GM18498 (cell line): ENCODE measurements around the gene ZBTB2.
"Not testable (repeated sequence)": the region's sequence is repeated elsewhere in the genome, so short reads cannot be mapped to it uniquely, and the experiment has no call there.

Experiments
- ATAC-seq: cut with Tn5 transposase; IDR thresholded peaks from one replicate; pipeline ENCODE4 v1.9.1; 2021; ENCODE audit warnings: mild to moderate bottlenecking, moderate library complexity; ENCODE audit not compliant: unreplicated experiment

The ZBTB2 gene

DNA sequence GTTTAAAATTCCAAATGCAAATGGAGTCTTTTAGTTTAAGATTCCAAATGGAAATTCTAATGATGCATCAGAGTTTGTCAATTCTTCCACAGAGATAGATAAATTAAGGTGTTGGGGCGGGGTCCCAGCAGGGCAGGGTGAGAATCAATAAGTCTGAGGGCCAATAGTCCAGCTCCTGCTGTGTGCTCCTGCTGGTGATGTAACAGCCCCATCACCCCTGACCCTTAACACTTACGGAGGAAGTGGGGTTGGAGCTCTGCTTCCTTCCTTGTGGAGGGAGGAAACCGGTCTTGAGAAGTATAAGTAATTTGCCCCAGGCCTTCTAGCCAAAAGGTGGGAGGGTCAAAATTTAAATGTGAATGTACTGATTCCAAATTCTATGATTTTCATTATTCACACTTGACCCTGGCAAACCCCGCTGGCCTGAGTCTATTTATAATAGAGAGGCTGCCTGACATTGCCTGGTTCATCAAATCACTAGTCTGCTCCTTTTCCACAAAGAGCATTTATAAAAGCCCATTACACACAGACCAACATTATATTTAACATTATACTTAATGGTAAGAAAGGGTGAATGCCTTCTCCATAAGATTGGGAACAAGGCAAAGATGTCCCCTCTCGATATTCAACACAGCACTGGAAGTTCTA is 17.2 kb downstream of the ZBTB2 start:
- ATAC-seq: no peak

DNA sequence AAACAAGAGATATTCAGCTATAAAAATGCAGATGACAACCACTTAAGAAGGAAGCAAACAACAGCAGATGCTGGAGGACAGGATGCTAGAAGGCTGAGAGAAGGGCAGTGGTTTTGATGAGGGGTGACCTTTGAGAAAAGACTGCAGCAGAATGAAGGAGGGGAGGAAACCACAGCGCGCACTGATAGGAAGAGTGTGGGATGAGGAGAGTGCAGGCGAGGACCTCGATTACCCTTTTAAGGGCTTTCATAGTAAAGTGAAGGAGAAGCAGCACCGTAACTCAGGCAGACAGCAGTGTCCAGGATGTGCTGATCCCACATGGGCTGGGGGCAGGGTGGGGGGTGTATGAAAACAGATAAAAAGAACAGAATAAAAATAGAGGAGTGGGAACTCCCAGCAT is 19.2 kb downstream of the ZBTB2 start:
- ATAC-seq: no peak

DNA sequence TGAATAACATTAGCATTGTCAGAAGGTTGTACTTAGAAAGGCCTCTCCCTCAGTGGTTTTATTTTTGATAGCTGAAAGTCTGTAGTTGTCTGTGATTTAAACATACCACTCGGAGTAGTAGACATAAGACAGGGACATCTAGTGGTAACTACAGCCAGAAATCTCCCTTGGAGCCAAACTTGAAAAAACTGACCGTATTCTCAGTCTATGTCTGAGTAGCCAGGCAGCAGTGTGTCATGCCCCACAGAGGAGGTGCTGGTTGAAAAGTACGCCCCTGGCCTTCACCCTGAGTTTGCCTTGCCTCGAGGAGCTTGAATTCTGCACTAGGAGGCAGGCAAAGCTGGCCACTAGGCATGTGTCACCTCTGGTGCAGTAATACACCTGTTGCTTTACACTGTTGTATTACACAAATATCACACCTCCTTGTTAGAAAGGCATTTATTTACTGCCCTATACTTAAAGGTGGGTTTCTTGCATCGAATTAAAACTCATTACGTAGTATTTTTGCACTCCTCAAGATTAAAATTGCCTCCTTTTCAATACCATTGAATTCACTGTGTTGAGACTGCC is 20.8 kb downstream of the ZBTB2 start:
- no peak for ATAC-seq

DNA sequence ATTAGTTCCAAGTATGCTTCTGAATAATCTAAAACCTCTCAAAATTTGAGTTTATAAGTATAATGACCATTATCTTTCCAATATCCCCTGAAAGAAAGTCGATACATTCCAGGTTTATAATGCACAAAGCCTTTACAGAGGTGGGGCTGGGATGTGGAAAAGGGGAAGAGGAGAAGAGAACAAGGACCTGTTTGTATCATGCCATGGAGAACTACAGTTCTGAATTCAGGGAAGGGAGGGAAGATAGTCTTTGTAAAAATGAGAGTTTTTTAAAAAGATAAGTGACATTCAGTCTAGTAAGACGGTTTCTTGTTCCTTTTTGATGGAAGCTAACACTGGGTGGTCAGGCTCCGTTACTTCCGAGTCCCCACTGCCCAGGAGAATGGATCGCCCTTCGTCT is 26.1 kb downstream of the ZBTB2 start:
- no peak for ATAC-seq

DNA sequence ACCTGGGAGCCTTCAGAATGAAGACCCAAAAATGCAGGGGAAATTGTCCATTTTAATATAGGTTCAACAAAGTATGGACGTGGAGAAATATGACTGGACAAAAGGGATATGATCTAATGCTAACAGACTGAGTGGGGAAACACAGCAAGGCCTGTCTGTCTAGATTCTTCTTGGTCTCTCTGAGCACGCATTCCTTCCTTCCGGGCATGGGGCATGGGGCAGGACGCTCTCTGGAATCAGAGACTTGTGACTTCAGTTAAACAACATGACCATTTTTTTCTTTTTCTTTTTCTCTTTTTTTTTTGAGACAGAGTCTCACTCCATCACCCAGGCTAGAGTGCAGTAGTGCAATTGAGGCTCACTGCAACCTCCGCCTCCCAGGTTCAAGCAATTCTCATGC is 31.9 kb downstream of the ZBTB2 start:
- no peak for ATAC-seq

DNA sequence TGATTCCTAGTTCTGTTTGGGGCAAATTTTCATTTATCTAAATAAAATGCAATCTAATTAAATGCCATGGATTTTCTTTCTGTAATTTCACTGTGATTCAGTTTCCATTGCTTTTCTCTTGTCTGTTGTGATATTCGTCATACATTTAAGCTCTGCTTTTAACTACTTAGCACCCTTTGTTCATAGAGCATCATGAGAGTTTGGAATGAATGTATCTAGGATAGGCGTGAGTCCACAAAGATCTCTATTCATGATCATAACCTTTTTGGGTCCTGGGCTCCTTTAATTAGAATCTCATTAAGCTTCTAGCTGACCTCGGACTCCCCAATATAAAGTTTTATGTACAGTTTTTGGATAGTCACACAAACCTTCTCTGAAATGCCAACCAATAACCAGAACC is 32.9 kb downstream of the ZBTB2 start:
- no peak for ATAC-seq

DNA sequence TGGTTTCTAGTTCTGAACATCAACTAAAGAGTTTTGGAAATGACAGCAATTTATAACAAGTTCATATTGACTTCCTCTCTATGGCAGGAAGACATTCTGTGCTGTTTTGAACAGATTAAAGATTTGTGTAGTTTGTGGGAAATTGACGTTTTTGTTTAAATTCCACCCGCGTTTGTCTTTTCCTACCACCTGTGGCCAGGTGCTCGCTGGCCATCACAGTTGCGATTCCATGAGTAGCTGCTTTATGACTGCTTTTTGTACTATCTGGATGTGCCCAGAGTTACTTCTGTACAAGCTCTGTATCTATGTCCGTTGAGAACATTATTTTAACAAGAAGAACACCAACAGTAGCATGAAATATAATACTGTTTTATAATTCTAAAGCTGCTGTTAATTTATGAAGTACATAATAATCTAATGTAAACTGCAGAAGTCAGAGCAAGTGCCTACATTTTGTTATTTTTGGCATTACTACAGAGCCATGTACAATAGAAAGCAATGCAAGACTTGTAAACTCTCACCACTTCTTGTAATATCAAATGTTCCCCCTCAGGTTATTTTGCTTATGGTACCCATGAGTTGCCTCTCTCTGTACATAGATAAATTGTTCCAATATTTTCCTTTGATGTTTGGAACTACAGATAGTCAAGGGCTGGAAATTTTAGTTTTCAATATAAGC is 33.5 kb downstream of the ZBTB2 start:
- ATAC-seq: no peak

DNA sequence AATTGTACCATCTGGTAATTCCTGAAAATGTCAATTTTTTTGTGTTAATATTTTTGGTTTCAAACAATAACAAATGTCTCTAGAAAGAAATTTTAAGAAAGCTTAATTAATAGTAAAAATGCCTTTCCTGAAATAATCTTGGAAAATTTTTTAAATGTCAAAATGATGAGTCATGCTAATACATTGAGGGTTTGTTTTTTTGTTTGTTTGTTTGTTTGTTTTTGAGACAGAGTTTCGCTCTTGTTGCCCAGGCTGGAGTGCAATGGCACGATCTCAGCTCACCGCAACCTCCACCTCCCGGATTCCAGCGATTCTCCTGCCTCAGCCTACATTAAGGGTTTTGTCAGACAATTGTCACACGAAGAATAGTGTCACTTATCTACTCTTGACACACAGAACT is 34.4 kb downstream of the ZBTB2 start:
- not testable (repeated sequence) for ATAC-seq

DNA sequence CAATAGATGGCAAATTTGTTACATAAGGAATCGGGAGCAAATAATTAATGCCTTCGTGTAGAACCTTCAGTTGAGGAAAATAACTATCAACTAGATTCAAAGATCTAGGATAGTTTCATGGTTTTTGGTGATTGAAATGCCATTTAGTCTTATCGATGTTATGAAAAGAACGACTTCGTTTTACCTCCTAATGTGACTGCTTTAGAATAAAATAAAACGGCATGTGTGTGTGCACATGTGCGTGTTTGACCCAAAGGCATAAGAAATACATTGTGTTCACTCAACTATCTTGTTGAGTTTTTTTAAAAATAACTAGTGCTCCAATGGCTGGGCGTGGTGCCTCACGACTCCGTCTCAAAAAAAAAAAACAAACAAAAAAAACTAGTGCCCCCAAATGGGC is 37.6 kb downstream of the ZBTB2 start:
- ATAC-seq: no peak

DNA sequence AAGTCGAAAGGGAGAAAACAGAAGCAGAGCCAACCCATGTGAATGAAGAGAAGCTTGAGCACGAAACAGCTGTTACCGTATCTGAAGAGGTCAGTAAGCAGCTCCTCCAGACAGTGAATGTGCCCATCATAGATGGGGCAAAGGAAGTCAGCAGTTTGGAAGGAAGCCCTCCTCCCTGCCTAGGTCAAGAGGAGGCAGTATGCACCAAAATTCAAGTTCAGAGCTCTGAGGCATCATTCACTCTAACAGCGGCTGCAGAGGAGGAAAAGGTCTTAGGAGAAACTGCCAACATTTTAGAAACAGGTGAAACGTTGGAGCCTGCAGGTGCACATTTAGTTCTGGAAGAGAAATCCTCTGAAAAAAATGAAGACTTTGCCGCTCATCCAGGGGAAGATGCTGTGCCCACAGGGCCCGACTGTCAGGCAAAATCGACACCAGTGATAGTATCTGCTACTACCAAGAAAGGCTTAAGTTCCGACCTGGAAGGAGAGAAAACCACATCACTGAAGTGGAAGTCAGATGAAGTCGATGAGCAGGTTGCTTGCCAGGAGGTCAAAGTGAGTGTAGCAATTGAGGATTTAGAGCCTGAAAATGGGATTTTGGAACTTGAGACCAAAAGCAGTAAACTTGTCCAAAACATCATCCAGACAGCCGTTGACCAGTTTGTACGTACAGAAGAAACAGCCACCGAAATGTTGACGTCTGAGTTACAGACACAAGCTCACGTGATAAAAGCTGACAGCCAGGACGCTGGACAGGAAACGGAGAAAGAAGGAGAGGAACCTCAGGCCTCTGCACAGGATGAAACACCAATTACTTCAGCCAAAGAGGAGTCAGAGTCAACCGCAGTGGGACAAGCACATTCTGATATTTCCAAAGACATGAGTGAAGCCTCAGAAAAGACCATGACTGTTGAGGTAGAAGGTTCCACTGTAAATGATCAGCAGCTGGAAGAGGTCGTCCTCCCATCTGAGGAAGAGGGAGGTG is 38.7 kb downstream of the ZBTB2 start:
- no peak for ATAC-seq

DNA sequence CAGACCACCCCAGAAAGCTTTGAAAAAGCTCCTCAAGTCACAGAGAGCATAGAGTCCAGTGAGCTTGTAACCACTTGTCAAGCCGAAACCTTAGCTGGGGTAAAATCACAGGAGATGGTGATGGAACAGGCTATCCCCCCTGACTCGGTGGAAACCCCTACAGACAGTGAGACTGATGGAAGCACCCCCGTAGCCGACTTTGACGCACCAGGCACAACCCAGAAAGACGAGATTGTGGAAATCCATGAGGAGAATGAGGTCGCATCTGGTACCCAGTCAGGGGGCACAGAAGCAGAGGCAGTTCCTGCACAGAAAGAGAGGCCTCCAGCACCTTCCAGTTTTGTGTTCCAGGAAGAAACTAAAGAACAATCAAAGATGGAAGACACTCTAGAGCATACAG is 39.6 kb downstream of the ZBTB2 start:
- no peak for ATAC-seq

DNA sequence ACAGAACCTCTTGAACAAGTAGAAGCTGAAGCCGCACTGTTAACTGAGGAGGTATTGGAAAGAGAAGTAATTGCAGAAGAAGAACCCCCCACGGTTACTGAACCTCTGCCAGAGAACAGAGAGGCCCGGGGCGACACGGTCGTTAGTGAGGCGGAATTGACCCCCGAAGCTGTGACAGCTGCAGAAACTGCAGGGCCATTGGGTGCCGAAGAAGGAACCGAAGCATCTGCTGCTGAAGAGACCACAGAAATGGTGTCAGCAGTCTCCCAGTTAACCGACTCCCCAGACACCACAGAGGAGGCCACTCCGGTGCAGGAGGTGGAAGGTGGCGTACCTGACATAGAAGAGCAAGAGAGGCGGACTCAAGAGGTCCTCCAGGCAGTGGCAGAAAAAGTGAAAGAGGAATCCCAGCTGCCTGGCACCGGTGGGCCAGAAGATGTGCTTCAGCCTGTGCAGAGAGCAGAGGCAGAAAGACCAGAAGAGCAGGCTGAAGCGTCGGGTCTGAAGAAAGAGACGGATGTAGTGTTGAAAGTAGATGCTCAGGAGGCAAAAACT is 40.1 kb downstream of the ZBTB2 start:
- ATAC-seq: no peak

DNA sequence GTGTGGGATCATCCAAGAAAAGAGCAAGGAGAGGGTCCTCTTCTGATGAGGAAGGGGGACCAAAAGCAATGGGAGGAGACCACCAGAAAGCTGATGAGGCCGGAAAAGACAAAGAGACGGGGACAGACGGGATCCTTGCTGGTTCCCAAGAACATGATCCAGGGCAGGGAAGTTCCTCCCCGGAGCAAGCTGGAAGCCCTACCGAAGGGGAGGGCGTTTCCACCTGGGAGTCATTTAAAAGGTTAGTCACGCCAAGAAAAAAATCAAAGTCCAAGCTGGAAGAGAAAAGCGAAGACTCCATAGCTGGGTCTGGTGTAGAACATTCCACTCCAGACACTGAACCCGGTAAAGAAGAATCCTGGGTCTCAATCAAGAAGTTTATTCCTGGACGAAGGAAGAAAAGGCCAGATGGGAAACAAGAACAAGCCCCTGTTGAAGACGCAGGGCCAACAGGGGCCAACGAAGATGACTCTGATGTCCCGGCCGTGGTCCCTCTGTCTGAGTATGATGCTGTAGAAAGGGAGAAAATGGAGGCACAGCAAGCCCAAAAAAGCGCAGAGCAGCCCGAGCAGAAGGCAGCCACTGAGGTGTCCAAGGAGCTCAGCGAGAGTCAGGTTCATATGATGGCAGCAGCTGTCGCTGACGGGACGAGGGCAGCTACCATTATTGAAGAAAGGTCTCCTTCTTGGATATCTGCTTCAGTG is 40.8 kb downstream of the ZBTB2 start:
- ATAC-seq: no peak

DNA sequence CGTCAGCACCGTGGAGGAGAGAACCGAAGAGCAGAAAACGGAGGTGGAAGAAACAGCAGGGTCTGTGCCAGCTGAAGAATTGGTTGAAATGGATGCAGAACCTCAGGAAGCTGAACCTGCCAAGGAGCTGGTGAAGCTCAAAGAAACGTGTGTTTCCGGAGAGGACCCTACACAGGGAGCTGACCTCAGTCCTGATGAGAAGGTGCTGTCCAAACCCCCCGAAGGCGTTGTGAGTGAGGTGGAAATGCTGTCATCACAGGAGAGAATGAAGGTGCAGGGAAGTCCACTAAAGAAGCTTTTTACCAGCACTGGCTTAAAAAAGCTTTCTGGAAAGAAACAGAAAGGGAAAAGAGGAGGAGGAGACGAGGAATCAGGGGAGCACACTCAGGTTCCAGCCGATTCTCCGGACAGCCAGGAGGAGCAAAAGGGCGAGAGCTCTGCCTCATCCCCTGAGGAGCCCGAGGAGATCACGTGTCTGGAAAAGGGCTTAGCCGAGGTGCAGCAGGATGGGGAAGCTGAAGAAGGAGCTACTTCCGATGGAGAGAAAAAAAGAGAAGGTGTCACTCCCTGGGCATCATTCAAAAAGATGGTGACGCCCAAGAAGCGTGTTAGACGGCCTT is 41.6 kb downstream of the ZBTB2 start:
- ATAC-seq: no peak

DNA sequence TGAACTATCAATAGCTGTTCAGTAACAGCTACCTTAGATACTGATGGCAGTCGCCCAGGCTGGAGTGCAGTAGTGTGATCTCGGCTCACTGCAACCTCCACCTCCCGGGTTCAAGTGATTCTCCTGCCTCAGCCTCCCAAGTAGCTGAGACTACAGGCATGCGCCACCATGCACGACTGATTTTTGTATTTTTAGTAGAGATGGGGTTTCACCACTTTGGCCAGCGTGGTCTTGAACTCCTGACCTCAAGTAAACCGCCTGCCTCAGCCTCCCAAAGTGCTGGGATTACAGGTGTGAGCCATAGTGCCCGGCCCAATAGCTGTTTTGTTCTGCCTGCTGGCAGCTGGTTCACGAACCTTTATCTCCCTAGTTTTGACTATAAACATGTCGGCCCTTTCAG is 48.6 kb downstream of the ZBTB2 start:
- not testable (repeated sequence) for ATAC-seq

DNA sequence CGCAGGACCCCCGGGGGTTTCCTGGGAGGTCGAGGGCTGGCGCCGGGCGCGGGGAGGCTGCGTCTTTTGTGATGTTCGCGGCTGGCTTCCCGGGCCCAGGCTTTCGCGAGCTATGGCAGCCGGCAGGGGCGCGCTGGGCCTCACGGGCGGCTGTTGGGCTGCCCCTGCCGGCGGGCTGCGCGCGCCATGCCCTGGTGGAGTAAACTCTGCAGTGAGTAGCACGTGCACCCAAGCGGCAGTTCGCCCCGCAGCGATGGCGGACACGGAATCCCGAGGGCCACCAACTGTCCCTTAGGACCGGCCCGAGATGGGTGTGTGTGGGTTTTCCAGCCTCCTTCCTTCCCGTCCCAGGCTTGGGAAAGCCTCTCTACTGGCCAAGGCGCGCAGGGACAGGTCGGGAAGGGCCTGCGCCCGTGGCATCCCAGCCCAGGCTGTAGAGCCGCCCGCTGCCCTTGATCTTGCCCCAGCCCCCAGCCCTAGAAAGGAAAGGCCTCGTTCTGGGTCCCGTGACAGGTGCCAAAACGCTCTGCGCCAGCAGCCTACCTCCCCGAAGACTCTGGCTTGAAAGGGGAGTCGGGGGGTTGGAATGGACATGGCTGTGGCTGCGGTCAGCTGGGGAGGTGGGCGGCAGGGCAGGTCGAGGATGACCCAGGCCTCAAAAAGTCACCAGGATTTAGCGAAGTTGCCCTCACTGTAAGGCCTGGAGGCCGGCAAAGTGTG is 49.7 kb downstream of the ZBTB2 start:
- ATAC-seq: no peak

DNA sequence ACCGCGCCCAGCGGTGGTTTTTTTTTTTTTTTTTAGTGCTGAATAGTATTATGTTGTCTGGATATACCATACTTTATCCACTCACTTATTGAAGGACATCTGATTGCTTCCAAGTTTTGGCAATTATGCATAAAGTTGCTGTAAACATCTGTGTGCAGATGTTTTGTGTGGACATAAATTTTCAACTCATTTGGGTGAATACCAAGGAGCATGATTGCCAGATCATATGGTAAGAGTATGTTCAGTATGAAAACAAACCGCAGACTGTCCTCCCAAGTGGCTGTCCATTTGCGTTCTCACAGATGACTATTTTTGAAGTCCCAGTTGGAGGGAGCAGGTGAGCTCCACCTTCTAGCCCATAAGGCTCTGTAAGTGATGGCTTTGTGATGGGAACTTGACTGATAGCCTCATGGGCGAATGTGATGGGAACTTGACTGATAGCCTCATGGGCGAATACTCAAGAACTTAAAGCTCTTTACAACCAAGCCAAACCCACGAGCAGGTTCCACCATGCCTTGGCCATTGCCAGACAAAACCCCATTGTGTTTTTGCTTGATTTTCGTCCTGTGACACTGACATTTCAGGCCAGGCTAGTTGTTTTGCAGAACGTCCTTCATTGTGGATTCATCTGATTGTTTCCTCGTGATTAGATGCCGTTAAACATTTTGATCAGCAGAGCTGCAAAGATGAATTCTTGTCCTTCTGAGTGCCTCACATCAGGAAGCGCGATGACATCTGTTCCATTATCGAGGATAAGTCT is 51.0 kb downstream of the ZBTB2 start:
- no peak for ATAC-seq

DNA sequence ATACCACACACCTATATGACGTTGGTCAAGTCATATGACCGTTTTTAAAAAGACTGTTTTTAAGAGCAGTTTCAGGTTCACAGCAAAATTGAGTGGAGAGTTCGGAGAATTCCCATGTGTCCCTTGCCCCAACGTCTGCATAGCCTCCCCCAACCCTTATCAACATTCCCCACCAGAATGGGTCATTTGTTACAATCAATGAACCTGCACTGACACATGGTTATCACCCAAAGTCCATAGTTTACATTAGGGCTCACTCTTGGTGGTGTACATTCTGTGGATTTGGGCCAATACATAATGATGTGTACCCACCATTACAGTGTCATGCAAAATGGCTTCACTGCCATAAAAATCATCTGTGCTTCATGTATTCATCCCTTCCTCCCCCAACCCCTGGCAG is 52.0 kb downstream of the ZBTB2 start:
- ATAC-seq: no peak
